ENCODE measurements around the gene SOHLH2.

SOHLH2 gene

GRCh38 chr13:36131222-36131930, 83.0 kb downstream of the SOHLH2 start, which contains the start of gene DCLK1:
Gene DCLK1, minus strand, starts transcription at chr13:36131382.
- peak; percentile 83 for DNase-seq (ENCODE audit: low spot score)

- DNase-seq (ENCODE audit: low spot score): peak; percentile 70
Observed at GRCh38 chr13:36130552-36131221, 83.7 kb downstream of the SOHLH2 start.

- no peak for DNase-seq (ENCODE audit: low spot score)
Observed at GRCh38 chr13:36130193-36130551, 84.2 kb downstream of the SOHLH2 start.

GRCh38 chr13:36129539-36129938, 84.8 kb downstream of the SOHLH2 start:
- no peak for DNase-seq (ENCODE audit: low spot score)

GRCh38 chr13:36126491-36126890, 87.9 kb downstream of the SOHLH2 start:
- DNase-seq (ENCODE audit: low spot score): no peak

- no peak for DNase-seq (ENCODE audit: low spot score)
Observed at GRCh38 chr13:36125841-36126240, 88.5 kb downstream of the SOHLH2 start.

GRCh38 chr13:36124236-36124822, 90.0 kb downstream of the SOHLH2 start:
- DNase-seq (ENCODE audit: low spot score): no peak
